Inferior parietal cortex (tissue), 1 donor: ENCODE results near the gene NAV2.

Experiments used
- DNase-seq: peaks from one replicate; pipeline ENCODE4 v3.0.0-alpha.2; 2016; ENCODE audit errors: extremely low spot score

Gene NAV2

DNA sequence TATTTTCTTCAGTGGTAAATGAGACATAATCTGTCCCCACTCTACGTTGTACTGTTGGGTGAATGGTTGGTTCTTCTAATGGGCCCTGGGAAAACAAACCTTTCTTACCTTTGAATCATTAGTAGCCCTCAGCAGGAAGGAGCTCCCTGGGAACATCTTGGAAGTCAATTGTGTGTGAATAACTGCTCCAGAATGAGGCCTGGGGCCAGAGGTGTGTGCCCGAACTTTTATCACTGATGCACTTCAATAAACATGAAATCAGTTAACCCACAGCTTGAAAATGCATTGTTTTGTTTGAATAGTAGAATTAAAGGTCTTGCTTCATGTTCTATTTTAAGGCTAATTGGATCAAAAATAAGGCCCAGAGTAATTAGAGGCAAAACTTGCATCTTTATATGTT is 67.1 kb downstream of the NAV2 start:
- no peak for DNase-seq

DNA sequence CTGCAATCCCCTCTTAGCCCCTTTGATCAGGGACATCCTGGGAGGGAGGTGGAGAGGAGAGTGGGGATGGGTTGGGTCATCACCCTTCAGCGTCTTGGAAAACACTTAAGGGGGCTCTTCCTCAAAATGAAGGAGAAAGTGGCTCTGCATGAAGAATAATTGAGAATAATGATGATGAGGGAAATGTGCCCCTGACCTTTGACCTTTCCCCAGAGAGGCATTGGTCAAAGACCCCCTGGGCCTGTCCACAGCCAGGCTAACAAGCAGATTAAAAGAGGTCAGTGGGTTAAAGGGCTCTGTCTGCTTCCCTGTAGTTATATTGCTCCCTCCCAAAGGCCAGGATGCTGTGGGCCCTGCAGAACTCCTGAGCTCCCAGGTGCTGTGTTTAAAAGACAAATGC is 68.7 kb downstream of the NAV2 start:
- DNase-seq: no peak

DNA sequence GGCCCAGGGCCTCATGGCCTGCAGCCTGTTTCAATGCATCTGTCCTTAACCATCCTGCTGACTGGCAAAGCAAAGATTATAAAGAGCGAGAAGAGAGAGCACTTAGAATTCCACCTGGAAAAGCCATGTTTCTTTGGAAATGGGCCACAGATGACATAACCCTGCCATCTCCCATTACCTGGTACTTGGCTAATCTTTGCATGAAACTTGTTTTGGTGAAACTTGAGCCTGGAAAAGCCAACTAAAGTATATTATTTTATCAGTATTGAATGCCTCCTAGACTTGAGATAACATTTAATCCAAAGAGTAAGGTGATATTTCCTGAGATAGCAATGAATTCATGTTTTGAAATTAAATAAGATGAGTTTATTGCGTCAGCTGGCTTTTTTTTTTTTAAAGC is 72.6 kb downstream of the NAV2 start:
- DNase-seq: no peak

DNA sequence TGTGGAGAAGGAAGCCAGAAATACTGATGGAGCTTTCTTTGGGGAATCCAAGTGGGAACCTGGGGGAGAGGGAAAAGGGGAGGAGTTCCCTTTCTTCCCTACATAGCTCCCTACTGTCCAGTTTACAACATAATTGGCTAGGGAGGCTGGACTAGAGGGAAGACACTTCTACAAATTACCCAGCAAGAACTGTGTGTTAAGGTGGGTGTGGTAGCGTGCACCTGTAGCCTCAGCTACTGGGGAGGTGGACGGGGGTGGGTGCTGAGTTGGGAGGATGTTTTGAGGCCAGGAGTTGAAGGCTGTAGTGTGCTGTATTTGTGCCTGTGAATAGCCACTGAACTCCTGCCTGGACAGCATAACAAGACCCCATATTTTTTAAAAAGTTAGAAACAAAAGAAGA is 74.0 kb downstream of the NAV2 start:
- DNase-seq: no peak

DNA sequence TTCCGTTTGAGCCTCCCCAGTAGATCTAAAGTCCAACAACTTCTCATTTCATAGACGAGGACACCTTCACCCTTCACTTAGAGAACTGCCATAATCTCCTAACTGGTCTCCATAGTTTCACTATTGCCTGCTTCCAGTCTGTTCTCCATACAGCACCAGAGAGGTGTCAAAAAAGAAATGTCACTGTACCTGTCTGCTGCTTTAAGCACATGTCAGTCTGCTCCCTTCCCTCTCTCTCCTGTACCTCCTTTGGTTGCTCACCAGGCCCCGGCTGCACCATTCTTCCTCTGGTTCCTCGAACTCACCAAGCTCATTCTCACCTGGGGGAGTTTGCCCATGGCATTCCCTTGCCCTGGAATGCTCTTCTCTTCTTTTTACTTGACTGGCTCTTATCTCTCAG is 75.8 kb downstream of the NAV2 start:
- DNase-seq: no peak

DNA sequence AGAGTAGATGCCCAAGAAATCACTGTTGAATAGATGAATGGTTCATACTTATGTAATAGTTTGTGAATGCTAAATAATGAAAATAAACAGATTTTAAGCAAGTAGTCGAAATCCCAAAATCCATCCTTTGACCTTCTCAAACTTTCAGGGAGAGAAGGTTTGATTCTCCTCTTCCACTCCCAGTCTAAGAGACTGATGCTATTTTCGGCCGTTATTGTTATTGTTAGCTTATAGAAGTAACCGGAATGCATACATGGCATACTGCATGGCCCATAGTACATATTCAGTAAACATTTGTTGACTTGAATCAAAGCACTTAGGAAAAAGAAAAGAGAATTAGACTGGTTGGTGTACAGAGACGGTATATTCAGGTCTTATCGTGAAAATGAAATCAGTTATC is 76.6 kb downstream of the NAV2 start:
- DNase-seq: no peak

DNA sequence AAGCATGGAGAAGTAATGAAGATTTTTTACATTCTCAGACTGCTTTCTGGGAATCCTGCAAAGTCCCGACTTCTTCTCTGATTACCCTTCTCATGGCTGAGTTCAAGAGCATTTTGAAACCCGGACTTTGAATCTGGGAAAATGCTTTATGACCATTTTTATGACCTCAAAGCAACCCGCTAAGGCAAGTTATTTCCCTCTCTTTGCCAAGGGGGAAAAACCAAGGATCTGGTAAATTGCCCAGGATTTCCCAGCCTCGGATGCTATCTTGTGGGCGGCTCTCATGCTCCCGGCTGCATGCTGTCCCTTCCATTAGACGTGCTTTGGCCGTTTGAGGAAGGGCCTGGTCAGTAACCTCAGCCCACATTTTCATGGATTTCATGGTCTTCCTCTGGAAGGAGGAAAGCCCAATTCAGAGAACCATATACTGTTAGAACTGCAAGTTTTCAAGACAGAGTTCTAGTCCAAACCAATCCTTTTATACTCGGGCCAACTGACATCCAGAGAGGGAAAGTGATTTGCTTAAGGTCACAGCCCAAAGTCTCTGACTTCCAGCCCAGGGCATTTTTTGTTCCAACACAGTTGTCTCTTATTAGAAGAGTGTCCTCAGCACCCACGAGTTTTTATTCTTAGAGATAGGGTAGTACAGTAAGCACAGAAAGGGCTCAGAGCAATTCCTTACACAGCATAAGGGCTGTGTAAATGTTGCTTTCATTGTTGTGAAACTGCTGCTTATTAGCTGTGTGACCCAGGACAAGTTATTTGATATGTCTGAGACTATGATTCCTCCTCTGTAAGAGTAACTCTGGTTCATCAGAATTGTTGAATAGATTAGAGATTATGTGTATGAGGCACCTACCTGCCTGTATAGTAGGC is 77.4 kb downstream of the NAV2 start:
- no peak for DNase-seq

DNA sequence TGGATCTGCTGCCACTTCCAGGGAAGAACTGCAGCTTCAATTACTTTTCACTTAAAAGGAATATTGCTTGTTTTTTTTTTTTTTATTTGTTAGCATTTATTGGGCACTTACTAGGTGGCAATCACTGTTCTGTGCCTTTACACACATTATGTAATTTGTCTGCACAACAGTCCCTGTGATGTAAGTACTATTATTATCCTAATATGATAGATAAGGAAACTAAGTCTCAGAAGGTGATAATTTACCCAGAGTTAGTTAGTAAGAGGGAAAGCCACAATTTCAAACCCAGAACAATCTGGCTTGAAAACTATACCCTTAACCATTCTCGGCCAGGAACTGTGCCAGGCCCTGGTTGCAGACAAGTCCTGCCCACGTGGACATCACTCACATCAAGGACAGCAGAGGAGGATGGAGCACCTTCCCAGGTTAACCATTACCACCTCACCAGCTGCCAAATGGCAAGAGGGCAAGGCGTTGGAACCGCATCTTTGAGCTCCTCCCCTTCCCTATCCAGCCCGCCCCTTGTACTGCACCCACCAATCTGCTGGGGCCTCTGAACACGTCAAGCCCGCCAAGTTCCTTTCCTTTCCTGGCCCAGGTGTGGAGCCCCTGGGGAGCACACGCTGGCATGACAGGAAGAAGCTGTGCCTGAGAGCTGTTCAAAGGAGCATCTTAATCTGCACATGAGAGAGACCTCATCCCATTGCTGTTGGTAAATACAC is 78.4 kb downstream of the NAV2 start:
- no peak for DNase-seq

DNA sequence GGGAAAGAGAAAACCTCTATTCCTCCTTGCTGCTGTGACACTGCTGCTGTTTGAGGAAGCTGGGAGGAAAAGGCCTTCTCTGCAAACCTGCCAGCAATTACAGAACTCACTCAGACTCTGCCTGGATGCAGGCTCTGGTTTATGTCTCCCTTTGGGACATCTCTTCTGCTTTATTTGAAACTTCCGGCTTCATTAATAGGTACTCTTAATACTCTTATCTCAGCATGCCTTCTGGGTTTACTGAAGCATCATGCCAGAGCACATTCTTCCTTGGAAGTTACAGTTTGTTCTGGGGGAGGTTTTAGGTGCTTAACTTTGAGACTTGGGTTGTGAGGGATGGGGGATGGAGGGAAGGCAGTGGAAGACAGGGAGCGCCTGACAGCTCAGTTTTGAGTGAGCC is 79.9 kb downstream of the NAV2 start:
- DNase-seq: no peak

DNA sequence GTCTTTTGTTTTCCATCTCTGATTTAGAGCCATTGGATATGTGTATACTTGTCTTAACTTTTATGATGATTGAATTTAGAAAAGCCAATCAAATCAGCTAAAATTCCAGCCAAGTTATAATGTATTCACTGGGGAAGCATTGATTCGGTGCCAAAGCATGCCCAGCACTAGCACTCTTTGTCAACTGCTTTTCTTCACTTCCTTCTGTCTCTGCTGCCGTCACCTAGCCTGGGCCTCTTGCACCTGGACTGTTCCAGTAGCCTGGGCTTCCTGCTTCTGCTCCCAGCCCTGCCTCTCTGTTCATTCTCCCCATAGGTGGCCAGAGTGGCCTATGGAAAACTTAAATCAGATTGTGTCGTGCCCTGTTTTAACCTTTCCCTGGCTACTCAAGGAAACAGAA is 80.7 kb downstream of the NAV2 start:
- no peak for DNase-seq

DNA sequence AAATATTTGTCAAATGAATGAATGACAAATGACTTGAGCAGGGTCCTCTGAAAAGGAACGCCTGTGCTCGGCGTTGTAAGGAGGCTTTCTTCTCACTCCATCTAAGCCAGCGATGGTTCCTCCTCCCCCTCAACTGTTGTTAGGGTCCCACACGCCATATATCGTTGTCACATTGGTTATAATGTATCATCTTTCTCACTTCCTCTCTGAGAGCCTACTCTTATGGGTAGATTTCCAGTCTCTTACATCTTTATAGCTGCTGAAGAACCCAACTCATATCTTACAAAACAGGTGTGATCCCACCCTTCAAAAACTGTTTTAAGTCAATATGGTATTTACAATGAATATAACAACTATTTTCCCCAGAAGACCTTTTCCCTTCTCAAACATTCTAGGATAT is 81.5 kb downstream of the NAV2 start:
- DNase-seq: no peak

DNA sequence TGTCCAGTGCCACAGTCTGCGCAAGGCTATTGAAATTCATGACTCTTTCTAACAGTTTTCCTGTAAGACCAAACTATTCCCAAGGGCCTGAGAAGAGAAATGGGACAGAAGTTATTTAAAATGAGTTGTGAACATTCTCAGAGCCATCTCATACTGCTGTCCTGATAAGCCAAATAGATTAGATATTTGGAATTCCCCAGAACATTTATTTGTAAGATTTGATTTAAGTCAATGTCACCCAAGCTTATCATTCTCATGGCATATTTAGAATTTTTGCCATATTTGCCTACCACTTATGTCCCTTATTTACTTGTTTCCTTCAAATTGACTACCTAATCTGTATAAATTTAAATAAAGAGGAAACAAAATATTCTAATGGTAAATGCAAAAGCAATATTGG is 82.4 kb downstream of the NAV2 start:
- no peak for DNase-seq

DNA sequence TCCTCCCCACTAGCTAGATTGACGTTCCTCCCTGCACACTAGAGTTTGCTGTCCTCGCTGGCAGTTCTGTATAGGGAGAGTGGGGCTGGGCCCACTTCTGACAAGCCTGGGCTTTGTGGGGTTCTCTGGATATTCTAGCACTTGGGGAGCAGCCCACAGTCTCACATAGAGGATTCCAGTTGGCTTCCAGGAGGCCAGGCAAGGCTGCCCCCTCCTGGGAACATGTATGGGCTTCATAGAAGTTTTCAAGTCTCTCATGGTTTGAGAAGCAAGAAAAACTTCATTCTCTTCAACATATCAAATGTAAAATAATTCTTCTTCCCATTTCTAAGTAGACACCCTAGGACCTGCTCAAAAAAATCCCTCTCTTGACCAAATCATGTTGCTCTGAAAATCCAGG is 87.5 kb downstream of the NAV2 start:
- DNase-seq: no peak

DNA sequence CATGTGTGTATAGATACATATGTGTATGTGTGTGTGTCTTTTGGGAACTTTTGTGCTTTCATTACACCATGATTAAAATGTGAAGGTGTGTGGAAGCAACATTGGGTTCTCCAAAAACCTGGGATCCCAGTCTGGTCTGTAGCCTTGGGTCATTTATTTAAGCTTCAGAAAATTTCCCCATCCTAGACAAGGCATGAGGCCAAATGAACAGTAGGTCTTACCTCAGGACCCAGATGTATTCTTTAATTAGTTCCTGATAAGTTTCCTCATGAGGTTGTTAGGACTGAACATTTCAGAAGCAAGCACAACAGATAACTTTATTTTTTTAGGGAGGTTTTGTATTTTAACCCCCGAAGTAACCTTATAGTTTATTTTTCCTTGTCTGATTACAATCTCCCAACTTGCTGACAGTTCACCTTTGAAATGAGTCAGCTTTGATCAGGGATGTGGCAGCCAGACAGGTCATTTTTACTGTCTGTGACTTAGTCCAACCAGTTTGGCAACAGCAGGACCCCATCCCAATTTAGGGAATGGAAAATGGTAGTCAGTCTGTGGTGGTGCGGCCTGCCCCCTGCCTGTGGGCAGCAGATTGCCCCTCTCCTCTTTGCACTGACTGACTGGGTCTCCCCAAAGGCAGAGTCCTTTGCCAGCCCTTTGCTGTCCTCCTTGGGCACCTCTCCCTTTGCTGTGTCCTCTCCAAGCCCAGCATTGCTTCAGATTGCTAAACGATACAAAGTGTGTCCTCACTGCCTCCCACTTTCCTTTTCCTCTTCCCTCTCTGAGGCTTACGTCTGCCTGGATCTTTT is 88.3 kb downstream of the NAV2 start:
- DNase-seq: no peak

DNA sequence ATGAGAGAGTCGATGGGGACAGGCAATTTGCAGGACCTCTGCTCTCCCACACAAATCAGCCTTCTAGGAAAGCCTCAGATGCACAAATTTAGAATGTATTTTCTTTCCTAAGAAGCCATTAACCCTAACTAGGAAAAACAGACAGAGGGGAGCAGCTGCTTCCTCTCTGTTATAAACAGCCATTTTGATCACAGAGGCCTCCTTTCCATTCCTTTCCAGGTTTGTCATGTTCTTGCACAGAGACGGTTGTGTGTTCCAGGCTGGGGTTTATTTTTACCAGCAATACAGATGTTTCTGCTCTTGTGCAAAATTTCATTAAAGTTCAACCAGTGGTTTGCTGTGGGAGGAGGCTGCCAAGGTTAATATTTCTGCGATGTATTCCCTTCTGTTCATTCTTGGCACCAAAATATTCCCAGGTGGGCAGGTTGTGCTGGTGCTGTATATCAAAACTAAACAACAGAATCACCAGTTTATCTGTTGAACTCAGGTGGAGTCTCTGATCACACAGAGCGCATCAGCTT is 90.2 kb downstream of the NAV2 start:
- no peak for DNase-seq

DNA sequence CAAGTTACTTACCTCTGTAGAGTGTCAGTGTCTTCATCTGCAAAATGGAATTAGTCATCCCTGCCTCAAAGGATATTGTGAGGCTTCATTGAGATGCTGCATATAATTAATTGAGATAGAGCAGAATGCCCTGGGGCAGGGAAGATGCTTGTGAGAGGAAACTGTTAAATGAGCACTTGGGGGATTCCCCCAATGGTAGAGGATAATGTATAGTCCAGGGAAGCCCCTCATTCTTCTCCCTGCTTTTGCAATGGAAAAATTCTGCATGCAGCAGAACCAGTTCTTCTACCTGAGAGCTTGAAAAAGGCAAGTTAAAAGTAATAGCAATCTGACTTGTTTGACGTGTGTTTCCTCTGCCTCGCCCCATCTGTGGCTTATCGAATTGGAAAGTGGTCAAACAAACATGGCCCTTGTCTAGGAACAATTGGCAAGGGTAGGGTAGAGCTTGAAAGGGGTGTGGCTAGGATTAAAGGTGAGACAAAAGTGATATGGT is 90.9 kb downstream of the NAV2 start:
- no peak for DNase-seq

DNA sequence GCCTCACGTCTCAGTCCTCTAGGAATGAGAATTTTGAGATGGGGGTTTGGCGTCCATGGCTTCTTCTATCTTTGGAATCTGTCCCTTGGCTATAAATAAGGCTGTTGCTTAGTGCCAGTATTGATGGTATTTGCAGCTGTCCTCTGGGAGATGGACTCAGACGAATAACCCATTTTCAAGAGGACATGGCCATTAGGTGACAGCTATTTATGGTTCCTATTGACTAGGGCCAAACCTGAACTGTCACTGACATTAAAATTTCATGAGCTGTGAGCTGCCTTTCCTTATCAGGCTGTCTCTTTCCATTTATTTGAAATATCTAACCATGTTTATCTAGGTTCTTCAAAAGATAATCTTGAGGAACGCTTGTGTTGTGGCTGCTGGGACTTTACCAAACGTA is 92.7 kb downstream of the NAV2 start:
- DNase-seq: no peak

DNA sequence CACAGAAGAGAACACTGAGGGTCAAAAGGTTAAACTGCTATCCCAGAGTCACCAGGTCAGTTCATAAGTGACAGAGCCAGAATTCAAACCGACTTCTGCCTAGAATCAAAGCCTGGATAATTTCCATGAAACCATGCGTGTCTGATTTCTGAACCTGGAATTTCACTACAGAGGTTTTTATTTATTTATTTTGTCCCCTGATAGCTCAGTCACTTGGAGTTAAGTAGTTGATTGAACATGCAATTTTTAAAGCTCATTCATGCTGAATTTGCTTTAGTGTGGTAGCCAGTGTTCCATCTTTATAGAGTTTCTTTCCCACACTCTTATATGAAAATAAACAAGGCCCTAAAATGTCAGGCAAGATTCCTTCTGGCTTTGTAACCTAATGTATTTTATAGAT is 93.2 kb downstream of the NAV2 start:
- DNase-seq: no peak

DNA sequence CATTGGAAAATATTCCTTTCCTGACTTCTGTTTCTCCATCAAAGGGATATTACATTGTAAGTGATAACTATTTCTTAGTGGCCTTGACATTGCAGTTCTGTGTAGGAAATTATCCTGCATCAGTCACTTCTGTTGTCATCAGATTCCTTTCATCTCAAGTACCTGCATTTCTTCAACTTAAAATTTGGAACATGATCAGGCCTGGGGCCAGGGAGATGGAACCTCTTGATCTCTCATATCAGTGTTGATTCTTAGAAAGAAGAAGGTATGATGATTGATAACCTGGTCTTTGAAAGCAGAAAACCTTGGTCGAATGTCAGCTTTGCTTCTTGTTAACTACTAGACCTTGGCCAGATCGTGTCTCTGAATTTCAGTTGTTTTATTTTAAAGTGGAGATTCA is 93.6 kb downstream of the NAV2 start:
- no peak for DNase-seq

DNA sequence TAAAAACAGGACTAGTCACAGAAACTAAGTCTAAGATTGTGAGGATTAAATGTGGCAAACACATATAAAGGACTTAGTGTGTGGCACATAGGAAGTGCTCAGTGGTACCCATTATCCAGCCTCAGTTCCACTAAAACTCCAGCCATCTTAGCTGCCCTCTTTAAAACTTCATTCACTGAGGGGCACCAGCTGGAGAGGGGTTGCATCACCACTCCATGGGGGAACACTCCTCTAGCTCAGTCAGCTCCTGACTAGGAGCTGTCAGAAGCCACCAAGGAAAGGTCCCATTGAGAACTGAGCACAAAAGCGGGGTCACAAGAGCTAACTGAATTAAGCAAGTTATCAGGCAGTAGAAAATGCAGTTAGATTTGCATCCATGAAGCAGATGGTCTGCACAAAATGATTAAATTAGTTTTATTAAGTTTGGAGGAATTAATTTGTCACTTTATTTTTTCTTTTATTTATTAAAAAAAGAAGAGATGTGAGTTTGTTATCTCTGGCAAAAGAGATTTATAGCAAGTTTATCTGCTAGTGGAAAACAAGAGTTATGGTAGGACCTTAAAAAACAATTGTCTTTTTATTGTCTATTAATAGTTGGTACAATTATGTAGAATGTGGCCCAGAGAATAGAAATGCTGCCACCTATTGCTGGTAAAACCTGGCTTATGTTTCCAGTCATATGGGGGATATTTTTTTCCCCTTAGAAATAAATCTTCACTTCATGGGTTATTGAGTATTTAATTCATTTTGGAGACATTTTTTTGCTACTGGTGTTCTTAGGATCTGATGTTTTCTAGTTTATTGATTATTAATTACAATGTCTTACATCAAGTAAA is 95.7 kb downstream of the NAV2 start:
- peak; percentile 29 for DNase-seq

DNA sequence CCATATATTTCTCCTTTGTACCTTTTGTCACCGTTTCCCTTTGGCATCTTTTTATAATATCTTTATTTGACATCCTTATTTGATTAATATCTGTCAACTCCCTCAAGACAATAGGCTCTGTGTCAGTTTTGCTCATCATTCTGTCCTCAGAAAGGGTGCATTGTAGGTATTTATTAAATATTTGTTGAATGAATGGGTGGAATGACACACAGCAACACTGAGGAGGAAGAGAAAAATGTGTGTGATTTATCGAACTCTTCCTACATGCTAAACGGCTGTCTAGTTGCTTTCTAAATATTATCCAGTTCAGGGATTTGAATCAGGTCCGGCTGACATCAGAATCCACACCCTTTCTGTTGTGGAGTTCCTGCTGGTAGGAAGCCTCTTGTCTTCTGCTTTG is 98.2 kb downstream of the NAV2 start:
- no peak for DNase-seq
